Purkinje cell (primary cell): Measurements from ENCODE around the gene PRSS23. TPM values are rescaled to one million over a fixed set of nuclear protein-coding genes. Genes with fewer than 3 reads are reported as not detected.

Source experiments
- polyA plus RNA-seq: library from polyadenylated mRNA; unstranded; fragments of >200 nt; fragmentation: Nextera tagmentation; gene quantifications from 2 replicates; pipeline ENCODE4 v1.2.1, GENCODE V29; 2014

Gene PRSS23
- polyA plus RNA-seq = 7.1 and 7.4 TPM in 2 replicates

DNA sequence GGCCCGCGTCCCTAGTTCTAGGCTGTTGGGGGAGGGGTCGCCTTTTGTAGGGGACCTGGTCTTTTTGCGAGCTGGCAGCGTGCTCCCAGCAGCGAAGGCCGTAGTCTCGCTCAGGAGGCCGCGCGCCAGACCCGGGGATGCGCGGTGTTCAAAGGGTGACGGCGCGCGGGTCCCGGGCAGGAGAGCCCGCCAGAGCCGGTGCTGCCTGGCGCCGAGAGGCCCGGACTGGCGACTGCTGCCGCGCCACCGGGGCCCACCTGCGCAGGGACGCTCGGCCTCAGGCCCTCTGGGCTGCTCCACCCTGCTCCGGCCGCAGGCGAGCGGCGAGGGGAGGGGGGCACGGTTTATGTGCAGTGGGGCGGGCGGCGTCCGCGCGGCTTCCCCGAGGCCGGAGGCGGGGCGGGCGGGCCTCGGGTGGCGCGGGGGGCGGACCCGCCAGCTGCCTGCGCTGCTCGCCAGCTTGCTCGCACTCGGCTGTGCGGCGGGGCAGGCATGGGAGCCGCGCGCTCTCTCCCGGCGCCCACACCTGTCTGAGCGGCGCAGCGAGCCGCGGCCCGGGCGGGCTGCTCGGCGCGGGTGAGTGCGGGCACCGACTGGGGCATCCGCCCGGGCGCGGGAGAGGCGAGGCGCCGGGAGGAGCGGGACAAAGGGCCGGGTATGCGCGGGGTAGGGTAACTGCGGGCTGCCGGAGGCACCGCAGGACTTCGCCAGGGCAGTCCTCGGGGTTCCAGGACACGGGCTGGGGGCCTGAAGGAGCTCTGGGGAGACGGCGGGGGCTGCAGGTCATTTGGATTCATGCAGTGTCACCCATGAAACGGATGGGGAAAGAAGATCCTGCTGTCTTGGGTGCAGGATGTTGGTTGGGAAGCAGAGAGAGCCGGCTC, at the start of gene PRSS23:
PRSS23 (plus strand) TSS at position 467 of the 884 bp plus-strand sequence. CDS start 7,102 bp downstream, outside the sequence.

Other genes with a start within 250 kb of the PRSS23 start
- 41.7 and 44.2 TPM in 2 replicates for gene ME3, start 127.9 kb upstream of the PRSS23 start, polyA plus RNA-seq
- 0.13 and 0.74 TPM in 2 replicates for gene FZD4, start 154.9 kb downstream of the PRSS23 start, polyA plus RNA-seq
- 19.4 and 24.9 TPM in 2 replicates for gene TMEM135, start 237.4 kb downstream of the PRSS23 start, polyA plus RNA-seq